Esophagus (tissue), 2 donors: ENCODE measurements around the gene DEDD2. TPM values are rescaled to one million over a fixed set of nuclear protein-coding genes. Genes with fewer than 3 reads are reported as not detected.

Experiments
- H3K27ac ChIP-seq, 2 donors: one replicate each; pipeline ENCODE4 v1.5.1; 2013; ENCODE audit warnings: low read depth in 2 of 2, mild to moderate bottlenecking in 2 of 2, inconsistent platforms in 1 of 2, low read length in 1 of 2, moderate library complexity in 1 of 2
- H3K27me3 ChIP-seq, 2 donors: one replicate each; pipeline ENCODE4 v1.6.1; 2013; ENCODE audit warnings: low read length in 2 of 2, control low read depth in 1 of 2, mild to moderate bottlenecking in 1 of 2; ENCODE audit not compliant: insufficient read depth in 2 of 2, control insufficient read depth in 1 of 2
- H3K36me3 ChIP-seq, 2 donors: one replicate each; pipeline ENCODE4 v1.6.1; 2013; ENCODE audit warnings: low read length in 1 of 2; ENCODE audit not compliant: control insufficient read depth in 2 of 2, insufficient read depth in 2 of 2
- H3K4me1 ChIP-seq, 2 donors: one replicate each; pipeline ENCODE4 v1.6.1; 2013; ENCODE audit warnings: low read length in 1 of 2; ENCODE audit not compliant: control insufficient read depth in 2 of 2, insufficient read depth in 2 of 2
- H3K4me3 ChIP-seq, 2 donors: one replicate each; pipeline ENCODE4 v1.5.1; 2013; ENCODE audit warnings: low read length in 2 of 2, mild to moderate bottlenecking in 2 of 2, low read depth in 1 of 2, moderate library complexity in 1 of 2
- H3K9me3 ChIP-seq, 2 donors: one replicate each; pipeline ENCODE4 v1.6.1; 2013; ENCODE audit warnings: mild to moderate bottlenecking in 2 of 2, low read depth in 1 of 2, low read length in 1 of 2, moderate library complexity in 1 of 2; ENCODE audit not compliant: control insufficient read depth in 2 of 2, insufficient read depth in 1 of 2
- WGBS, 2 donors: extraction: QIAGEN DNeasy Blood & Tissue Kit; methylation state at CpG; one replicate each; pipeline ENCODE4 v1.1.7; 2013; 5-methylcytosine and 5-hydroxymethylcytosine counted together
- polyA plus RNA-seq, 2 donors: library from polyadenylated mRNA; stranded (reverse); fragments of 200-250 nt; gene quantifications; one replicate each; pipeline ENCODE4 v1.2.3, GENCODE V29; 2013
- donor health status: healthy with polysubstance abuse.
- donor health status: Bipolar disorder and iron deficiency.

The DEDD2 gene
- polyA plus RNA-seq, 2 donors: 20.7 to 21.9 TPM

DNA sequence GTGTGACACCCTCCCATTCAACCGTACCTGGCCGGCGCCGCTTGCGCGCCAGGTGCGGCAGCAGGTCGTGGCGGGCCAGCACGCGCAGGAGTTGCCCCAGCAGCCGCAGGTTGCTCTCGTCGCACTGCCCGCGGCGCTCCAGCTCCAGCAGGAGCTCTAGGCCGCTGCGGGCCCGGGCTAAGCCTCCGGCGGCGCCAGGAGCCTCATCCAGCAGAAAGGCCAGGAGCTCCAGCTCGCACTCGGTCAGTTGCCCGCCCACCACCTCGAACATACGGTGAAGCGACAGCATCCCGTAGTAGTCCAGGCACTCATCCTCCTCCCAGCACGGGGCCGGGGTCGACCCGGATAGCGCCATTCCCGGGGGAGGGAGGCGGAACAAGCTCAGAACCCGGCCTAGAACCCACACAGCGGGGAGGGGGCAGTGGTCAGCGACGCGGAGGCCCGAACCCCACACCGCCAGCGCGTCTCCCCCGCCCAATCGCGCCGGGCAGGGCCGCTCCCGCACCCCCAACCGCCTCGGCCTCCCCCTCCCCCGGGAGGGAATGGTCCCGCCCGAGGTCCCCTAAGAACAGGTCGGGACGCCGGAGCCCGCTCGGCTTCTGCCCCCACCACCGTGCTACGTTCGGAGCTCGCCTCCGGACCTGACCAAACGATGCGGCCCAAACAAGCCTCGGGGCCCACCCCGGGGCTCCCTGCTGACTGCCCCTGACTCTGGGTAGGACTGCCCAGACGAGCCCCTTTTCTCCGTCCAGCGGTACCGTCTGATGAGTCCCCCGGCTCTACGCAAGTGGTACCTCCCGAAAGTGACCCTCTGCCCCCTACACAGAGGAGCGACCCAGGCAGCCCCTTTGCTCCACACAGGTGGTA lies 591 bp downstream of the DEDD2 start:
- Histone ChIP-seq H3K27ac (peak overlapping the region; percentile 82 to 96), H3K27me3 (no peaks in the 10 kb centered on the region), H3K9me3 (no peaks in the 10 kb centered on the region), H3K4me3 (peak overlapping the region; percentile 72 to 86), H3K36me3 (no peaks in the 10 kb centered on the region), H3K4me1 (peaks cover 9 to 12% of the 10 kb centered on the region in 2 donors)
- 1 to 2% methylated on average over 74 to 79 of the region's 79 CpGs for WGBS, 2 donors

DNA sequence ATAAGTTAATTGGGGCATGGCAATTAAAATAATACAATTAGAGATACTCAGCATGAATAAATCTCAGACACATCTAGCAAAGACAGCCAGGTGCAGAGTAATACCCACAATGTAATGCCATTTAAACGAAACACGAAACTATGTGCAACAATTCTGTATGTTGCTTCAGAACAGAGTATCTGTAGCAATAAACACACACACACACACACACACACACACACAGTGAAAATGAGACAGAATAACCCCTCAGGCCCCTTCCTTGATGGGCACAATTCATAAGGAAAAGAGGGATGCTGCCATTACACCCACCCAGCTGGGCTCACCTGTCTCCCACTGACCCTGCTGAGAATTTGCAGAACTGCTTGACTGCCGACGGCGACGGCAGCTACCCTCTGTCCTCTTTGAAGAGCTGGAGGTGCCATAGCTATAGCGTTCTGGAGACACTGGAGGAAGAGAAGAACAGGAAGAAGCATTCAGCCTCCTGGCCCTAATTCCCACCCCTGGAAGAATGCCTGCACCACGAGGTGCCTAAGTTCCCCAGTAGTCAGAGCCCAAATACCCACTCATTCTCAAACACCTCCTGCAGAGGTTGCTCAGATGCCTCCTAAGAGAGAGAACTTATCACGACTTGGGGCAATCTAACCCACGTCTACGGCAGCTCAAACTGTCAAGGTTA lies 2.5 kb downstream of the DEDD2 start:
- Histone ChIP-seq H3K4me3 (no peak overlapping the region), H3K27ac (no peak overlapping the region), H3K9me3 (no peaks in the 10 kb centered on the region), H3K27me3 (no peaks in the 10 kb centered on the region), H3K36me3 (peaks cover 1 to 2% of the 10 kb centered on the region in 2 donors), H3K4me1 (peaks cover 9 to 10% of the 10 kb centered on the region in 2 donors)
- 73 to 79% methylated on average over 11 of the region's 11 CpGs for WGBS, 2 donors

DNA sequence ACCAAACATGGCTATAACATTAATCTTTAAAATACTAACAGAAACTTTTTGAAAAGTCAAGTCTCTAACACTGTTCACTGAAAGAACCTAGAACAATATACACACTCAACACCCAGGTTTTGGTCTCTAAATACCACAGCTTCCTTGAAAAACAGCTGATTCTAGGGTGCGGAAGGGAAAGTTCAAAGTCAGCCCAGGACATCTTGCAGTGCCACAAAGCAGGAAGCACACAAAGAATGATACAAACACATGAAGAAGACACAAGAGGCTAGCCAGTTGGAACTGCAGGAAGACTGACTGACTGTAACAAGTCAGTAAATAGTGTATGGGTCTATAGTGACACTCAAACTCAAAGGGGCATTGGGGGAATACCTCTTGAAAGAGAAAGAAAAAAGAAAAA lies 4.6 kb downstream of the DEDD2 start:
- Histone ChIP-seq H3K9me3 (no peaks in the 10 kb centered on the region), H3K4me1 (peaks cover 5 to 9% of the 10 kb centered on the region in 2 donors), H3K4me3 (no peak overlapping the region), H3K27ac (no peak overlapping the region), H3K27me3 (no peaks in the 10 kb centered on the region), H3K36me3 (peaks cover 8 to 15% of the 10 kb centered on the region in 2 donors)
- 80 to 86% methylated on average over 1 of the region's 1 CpG for WGBS, 2 donors

DNA sequence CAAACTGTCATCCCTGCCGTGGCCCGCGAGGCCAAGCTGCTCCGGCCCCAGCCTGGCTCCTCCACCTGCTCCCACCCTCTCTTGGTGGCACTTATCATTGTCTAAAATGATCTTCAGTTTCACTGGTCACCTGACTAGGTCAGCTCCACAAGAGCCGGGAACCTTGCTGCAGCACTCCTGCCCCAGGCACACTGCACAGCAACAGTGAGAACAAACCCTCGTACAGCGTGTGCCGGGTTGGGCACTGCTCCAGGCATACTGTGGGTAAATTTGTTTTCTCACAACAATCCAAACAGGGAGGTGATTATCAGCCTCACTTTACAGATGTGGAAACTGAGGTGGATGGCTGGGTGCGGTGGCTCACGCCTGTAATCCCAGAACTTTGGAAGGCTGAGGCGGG lies 8.9 kb downstream of the DEDD2 start:
- peaks cover 19 to 38% of the 10 kb centered on the region in 2 donors for H3K36me3 ChIP-seq
- no peak overlapping the region for H3K27ac ChIP-seq
- 80 to 87% methylated on average over 11 of the region's 11 CpGs for WGBS, 2 donors

DNA sequence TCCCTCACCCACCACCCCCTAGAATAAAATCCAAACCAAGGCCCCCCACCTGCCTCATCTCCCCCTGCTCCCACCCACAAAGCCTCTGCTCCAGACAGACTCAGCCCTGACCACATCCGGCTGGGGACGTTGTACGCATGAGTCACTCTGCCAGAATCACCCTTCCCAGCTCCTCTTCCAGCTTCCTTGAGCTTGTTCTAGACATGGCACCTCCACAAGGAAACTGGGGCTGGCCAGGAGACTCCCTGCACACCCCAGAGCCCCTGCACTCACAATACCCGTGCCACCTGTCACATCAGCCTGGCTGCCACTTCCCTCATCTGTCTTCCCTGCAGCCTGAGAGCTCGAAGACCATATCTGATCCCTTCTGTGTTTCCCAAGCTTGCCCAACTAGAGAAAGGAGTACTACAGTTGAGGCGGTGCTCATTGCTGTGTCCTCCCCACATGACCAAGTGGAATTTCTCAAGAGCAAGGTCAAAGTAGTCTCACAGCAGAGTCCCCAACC lies 9.7 kb downstream of the DEDD2 start:
- Histone ChIP-seq H3K9me3 (no peaks in the 10 kb centered on the region), H3K36me3 (peaks cover 19 to 43% of the 10 kb centered on the region in 2 donors), H3K27ac (peak overlapping the region in 1 of 2 donors; percentile 89), H3K4me3 (no peak overlapping the region), H3K27me3 (no peaks in the 10 kb centered on the region), H3K4me1 (peaks cover 6 to 11% of the 10 kb centered on the region in 2 donors)
- WGBS, 2 donors: 61 to 74% methylated on average over 6 of the region's 6 CpGs

More for the DNA sequence above, 8.9 kb downstream of the DEDD2 start:
- peaks cover 6 to 11% of the 10 kb centered on the region in 2 donors for H3K4me1 ChIP-seq
- no peak overlapping the region for H3K4me3 ChIP-seq
- H3K27me3 ChIP-seq: no peaks in the 10 kb centered on the region
- H3K9me3 ChIP-seq: no peaks in the 10 kb centered on the region

DNA sequence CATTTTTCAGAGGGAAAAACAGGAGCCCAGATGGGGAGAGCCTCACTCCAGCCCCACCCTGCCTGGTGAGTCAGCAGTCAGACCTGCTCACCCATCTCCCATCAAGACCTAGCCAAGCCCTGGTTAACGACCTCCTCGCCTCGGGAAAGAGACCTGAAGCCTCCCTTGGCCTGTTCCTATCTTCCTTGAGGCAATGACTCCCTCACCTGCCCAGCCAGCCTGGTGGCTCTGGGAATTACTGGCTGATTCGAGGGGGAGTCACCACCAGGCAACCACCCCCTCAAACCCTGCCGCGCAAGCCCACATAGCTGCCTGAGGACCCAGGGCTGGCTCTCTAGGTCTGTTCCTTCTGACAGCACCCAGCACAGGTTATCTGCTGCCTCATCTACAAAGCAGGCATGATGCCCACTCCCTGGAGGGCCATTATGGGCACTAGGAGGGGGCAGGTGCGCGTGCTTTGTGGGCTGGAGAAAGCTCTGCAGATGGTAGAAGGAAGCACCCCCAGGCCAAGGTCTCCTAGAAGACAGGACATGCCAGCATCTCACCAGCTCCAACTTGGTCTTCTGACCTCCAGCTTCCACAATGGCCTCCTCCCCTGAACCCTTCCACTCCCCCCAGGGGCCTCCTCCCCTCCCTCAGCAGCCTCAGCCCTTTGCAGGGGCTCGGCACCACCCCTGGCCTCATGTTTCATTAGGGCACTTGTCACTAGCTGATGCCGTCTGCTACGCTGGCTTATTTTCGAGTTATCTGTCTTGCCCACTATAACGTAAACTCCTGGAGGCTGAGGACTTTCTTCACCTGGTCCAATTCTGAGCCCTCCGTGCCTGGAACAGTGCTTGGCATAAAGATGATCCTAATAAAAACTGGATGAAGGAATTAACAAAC lies 10.4 kb downstream of the DEDD2 start:
- 75 to 79% methylated on average over 14 of the region's 14 CpGs for WGBS, 2 donors
- Histone ChIP-seq H3K9me3 (no peaks in the 10 kb centered on the region), H3K27me3 (no peaks in the 10 kb centered on the region), H3K4me1 (peaks cover 6 to 11% of the 10 kb centered on the region in 2 donors), H3K27ac (peak overlapping the region; percentile 83 to 89), H3K36me3 (peaks cover 19 to 43% of the 10 kb centered on the region in 2 donors), H3K4me3 (no peak overlapping the region)

DNA sequence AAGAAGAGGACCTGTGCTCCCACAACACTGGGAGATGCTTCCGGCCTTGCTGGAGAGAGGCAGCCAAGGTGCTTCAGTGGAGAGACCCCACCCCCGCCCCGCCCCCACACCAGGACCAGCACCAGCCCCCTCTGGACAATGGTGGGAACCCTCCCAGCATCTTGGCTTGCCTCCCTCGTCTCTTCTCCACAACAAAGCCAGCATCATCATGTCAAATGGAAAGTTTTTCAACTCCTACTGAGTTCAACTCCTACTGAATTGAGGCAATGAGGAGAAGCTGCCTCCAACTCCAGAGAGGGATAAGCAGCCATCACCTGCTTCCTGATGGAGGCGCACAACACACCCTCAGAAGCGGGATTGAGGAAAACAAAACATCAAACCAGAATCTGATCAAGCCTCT lies 12.8 kb downstream of the DEDD2 start:
- Histone ChIP-seq H3K9me3 (no peaks in the 10 kb centered on the region), H3K27me3 (no peaks in the 10 kb centered on the region), H3K27ac (no peak overlapping the region), H3K36me3 (peaks cover 17 to 49% of the 10 kb centered on the region in 2 donors), H3K4me3 (no peak overlapping the region), H3K4me1 (peaks cover 6 to 24% of the 10 kb centered on the region in 2 donors)
- WGBS, 2 donors: 88 to 89% methylated on average over 6 of the region's 6 CpGs

DNA sequence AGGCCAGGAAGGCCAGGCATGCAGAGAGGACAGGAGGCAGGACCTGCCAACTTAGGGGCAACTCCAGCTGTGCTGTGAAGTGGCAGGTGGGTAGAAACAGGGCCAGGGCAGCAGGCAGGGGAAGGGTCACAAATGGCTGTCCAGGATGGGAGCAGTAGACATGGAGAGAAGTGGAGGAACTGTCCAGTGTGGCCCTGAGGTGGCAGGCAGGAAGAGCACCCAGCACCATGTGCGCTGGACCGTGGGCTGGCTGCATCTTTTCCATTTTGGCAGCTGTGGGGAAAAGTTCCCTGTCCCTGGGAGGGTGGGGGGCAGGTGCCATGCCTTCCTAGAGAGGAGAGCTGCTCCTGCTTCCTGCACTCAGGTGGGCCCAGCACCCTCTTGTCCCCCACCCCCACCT lies 13.8 kb downstream of the DEDD2 start:
- Histone ChIP-seq H3K36me3 (peaks cover 18 to 50% of the 10 kb centered on the region in 2 donors), H3K27me3 (no peaks in the 10 kb centered on the region), H3K27ac (no peak overlapping the region), H3K4me1 (peaks cover 12 to 34% of the 10 kb centered on the region in 2 donors), H3K9me3 (no peaks in the 10 kb centered on the region), H3K4me3 (no peak overlapping the region)
- 80 to 91% methylated on average over 1 to 2 of the region's 2 CpGs for WGBS, 2 donors
